GM21723 (cell line): ENCODE results near the gene CORT.
"Not testable (repeated sequence)": the region's sequence is repeated elsewhere in the genome, so short reads cannot be mapped to it uniquely, and the experiment has no call there.

ENCODE experiments used
- ATAC-seq: cut with Tn5 transposase; IDR thresholded peaks from one replicate; pipeline ENCODE4 v1.9.1; 2021; ENCODE audit warnings: mild to moderate bottlenecking, moderate library complexity; ENCODE audit not compliant: unreplicated experiment

Gene CORT, protein sequence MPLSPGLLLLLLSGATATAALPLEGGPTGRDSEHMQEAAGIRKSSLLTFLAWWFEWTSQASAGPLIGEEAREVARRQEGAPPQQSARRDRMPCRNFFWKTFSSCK

DNA sequence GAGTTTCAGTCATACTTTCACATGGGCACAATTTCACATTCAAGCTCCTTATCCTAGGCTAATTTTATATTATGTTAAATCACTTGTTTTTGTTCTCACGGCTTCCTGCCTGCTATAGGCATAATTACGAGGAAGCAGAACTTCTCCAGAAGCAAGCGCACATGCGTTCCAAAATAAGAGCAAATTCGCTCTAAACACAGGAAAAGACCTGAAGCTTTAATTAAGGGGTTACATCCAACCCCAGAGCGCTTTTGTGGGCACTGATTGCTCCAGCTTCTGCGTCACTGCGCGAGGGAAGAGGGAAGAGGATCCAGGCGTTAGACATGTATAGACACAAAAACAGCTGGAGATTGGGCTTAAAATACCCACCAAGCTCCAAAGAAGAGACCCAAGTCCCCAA lies at the start of gene CORT:
Gene CORT, plus strand, starts transcription at position 281 of the 400 bp plus-strand sequence. CDS start 193 bp downstream, outside the sequence.
- no peak for ATAC-seq

DNA sequence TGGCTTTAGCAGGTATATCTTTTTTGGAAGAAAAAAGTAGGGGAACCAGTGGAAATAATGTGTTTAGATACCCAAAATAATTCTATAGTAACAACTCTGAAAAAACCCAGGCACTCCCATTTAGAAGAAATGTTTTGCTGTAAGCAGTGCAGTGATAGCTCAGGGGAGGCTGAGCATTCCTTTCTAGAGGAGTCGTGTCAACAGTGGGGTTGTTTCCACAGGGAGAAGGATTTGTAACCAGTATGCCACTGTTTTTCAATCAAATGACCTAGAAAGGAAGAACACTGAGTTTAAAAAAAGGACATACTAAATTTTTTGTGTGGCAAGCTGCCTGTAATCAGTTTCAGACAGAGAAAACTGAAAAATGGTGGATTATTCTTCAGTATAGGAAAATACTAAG lies 48.5 kb upstream of the CORT start:
- no peak for ATAC-seq

DNA sequence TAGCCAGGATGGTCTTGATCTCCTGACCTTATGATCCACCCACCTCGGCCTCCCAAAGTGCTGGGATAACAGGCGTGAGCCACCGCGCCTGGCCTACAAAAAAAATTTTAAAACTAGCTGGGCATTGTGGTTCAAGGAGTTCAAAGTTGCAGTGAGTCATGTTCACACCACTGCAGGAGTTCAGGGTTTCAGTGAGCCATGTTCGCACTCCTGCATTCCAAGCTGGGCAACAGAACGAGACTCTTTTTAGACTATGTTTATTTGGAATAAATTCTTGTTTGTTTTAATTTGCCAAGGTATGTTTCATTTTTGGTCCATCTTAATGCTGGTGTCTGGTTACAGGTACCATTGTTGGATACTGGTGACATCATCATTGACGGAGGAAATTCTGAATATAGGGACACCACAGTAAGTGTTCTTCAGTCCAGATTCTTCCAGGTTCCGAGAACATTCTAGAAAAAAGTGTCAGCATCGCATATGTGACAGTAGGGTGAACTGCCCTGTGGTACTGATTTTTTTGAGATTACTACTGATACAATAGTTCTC lies 47.0 kb upstream of the CORT start:
- ATAC-seq: no peak

DNA sequence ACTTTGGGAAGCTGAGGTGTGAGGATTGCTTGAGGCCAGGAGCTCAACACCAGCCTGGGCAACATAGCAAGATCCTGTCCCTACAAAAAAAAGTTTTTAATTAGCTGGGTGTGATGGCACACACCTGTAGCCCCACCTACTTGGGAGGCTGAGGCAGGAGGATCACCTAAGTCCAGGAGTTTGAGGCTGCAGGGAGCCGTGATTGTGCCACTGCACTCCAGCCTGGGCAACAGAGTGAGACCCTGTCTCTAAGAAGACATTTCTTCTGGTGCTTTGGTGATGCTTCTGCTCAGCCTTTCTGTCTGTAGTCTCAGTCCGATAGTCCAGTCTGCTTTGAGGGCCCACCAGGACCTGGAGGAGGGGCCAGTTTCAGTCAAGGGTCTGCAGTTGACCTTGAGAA lies 42.6 kb upstream of the CORT start:
- ATAC-seq: no peak

DNA sequence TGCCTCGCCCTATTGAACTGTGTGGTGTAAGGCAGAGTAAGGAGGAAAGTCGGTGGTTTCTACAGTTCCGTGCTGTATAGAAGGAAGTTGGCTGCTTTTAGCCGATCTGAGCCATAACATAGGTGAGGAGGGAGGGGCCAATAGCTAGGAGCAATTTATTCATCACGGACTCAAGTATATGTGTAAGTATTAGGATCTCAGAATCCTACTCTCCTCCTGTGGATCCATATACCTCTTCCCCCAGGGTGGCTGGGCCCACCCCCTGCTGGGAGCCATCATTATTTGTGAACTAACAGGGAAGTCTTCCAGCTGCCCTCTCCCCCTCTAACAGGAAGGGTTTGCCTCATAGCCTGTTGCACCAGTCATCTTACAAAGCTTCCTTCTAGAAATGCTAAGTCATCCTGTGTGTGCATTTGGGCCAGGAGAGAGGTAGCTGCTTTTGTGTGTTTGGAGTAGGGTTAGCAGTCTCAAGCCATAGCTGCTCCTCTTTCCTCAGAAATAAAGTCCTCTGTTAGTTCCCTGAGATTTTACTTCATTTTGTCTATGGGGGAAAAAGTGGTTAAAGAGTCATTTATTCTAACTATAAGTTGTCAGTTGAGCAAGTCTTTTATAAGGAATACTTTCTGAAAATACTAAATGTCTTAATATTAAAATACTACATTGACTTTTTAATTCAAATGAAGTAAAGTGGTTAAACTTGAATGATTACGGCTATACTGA lies 34.5 kb upstream of the CORT start:
- ATAC-seq: no peak

DNA sequence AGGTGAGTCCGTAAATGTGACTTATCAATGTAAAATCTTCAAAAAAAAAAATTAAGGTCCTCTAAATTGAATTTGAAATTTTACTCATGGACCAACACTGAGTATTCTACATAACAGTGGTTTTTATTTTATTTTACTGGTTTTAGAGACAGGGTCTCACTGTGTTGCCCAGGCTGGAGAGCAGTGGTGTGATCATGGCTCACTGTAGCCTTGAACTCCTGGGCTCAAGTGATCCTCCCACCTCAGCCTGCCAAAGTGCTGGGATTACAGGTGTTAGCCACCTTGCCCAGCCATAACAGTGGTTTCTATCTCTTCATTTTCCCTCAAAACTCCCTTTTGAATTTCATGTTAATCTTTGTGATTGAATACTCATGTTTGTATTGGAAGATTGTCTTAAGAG lies 33.9 kb upstream of the CORT start:
- not testable (repeated sequence) for ATAC-seq

DNA sequence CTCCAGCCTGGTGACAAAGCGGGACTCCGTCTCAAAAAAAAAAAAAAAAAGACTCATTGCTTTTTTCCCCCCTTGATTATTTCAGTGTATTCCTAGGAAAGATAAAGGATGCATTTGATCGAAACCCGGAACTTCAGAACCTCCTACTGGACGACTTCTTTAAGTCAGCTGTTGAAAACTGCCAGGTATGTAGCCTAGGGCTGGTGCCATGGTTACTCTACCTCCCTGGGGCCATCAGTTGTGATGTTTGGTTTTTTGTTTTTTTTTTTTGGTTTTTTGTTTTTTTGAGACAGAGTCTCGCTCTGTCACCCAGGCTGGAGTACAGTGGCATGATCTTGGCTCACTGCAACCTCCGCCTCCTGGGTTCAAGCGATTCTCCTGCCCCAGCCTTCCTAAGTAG lies 31.1 kb upstream of the CORT start:
- ATAC-seq: not testable (repeated sequence)

DNA sequence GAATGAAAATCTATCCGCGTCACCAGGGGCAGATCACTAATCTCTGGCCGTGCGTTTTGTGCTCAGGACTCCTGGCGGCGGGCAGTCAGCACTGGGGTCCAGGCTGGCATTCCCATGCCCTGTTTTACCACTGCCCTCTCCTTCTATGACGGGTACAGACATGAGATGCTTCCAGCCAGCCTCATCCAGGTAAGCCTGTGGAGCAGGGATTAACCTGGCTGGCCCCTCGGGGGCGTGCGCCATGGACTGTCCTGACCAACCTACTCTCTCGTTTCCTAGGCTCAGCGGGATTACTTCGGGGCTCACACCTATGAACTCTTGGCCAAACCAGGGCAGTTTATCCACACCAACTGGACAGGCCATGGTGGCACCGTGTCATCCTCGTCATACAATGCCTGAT lies 30.5 kb upstream of the CORT start:
- ATAC-seq: no peak

DNA sequence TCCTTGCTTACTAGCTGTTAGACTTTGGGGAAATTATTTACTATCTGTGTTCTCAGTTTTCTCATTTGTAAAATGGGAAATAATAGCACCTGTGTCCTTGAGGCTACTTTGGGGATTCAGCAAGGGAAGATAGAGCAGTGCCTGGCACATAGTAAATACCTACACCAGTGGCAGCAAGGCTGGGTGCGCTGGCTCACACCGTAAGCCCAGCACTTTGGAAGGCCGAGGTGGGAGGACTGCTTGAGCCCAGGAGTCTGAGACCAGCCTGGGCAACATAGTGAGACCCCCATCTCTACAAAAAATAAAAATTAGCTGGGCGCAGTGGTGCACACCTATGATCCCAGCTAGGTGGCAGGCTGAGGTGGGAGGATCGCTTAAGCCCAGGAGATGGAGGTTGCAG lies 28.2 kb upstream of the CORT start:
- no peak for ATAC-seq

DNA sequence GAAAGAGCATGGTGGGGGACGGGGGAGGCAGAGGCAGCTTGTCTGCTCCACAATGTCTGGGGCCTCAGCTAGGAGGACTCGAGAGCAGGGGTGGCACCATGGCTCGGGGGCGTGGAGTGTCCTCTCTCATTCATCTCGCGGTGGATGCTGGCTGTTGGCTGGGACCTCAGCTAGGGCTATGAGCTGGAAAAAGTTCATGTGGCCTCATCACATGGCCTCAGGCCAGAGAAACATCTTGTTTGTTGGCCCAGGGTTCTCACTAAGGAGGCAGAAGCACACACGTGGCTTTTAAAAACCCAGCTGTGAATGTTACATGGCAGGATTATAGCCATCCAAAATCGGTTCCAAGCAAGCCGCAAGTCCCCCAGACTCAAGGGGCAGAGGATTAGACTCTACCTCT lies 25.8 kb upstream of the CORT start:
- no peak for ATAC-seq

DNA sequence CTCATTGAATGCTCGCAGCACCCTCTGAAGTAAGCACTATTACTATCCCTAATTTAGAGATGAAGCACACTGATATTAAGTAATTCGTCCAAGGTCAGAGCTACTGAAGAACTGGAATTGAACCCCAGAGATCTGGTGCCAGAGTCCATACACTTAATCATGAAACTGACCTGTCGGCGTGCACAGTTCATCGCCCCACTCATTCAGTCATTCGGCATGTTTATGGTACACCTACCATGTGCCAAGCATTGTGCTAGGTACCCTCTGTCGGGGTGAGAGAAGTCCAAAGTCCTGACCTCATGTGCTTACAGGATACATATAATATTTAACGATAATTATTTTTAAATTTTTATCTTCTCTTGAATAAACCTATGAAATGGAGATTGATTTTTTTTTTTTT lies 25.2 kb upstream of the CORT start:
- ATAC-seq: no peak

DNA sequence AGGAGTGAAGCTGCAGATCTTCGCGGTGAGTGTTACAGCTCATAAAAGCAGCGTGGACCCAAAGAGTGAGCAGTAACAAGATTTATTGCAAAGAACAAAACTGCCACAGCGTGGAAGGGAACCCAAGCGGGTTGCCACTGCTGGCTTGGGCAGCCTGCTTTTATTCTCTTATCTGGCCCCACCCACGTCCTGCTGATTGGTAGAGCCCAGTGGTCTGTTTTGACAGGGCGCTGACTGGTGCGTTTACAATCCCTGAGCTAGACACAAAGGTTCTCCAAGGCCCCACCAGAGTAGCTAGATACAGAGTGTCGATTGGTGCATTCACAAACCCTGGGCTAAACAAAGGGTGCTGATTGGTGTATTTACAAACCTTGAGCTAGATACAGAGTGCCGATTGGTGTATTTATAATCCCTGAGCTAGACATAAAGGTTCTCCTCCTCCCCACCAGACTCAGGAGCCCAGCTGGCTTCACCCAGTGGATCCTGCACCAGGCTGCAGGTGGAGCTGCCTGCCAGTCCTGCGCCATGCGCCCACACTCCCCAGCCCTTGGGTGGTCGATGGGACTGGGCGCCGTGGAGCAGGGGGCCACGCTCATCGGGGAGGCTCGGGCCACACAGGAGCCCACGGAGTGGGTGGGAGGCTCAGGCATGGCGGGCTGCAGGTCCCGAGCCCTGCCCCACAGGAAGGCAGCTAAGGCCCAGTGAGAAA lies 23.9 kb upstream of the CORT start:
- ATAC-seq: not testable (repeated sequence)

DNA sequence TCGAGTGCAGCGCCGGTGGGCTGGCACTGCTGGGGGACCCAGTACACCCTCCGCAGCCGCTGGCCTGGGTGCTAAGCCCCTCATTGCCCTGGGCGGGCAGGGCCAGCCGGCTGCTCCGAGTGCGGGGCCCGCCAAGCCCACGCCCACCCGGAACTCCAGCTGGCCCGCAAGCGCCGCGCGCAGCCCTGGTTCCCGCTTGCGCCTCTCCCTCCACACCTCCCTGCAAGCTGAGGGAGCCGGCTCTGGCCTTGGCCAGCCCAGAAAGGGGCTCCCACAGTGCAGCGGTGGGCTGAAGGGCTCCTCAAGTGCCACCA lies 23.3 kb upstream of the CORT start:
- ATAC-seq: not testable (repeated sequence)

DNA sequence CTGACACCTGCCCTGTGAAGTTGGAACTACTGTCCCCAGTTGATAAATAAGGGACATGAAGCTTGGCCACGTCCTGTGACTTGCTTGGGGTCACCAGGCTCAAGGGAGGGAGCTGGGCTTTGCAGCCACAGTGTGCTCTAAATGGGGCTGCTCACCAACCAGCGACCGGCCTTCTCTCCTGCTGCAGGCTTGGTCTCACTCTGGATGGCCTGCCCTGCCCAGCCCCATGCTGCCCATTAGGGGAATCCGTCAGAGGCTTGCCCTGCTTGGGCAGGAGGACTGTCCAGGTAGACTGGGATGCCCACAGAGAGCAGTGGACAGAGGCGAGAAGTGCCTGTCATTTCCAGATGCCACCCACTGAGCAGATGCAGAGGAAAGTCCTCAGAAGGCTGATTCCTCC lies 20.8 kb upstream of the CORT start:
- ATAC-seq: no peak

DNA sequence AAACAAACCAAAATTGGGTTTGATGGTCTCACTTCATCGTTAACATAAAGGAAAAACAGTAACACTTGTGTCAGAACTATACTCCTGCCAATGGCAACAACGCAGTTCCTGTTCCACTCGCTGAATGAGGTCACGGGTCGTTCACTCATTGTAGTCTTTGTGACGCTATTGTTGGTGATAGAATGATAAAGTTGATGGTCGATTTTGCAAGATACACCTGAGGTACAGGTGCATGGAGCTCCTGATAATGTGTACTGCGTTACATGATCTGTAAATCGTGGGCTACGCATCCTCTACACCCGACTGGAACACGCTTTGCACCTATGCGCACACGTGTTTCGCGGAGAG lies 20.0 kb upstream of the CORT start:
- peak; percentile 8 for ATAC-seq

DNA sequence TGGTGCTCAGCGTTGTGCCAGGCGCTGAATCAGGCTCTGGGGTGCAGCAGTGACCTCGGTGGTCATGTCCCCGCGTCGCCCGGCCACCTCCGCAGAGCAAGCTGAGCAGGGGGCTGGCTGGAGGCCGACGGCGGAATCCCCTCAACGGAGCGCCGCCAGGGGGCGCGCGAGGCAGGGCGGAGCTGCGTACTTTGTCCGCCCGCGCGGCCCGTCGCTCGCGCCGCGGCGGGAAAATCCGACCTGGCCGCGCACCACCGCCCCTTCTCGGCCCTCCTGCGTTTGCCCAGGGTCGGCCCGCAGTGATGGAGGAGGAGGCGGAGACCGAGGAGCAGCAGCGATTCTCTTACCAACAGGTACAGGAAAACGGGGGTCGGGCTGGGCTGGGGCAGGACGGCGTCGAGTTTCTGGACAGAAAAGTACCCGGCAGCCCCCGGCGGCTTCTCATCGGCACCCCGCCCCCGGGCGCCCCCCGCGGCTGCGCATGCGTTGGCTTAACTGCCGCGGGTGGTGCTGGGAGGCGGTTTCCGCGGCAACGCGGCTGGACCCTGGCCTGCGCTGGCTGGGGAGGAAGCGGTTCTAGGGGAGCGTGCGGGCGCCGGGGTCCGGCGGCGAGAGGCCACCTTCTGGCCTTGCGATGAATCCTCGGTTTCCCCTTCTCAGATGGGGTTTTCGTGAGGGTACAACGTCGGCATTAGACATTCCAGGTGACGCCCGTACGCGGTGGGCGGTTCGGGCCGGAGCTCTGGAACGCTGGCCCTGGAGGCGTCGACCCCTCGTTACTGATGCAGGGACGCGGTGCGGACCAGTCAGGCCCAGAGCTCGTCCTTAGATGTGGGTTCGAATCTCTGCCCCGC lies 19.4 kb upstream of the CORT start, which contains the start of gene CENPS:
Gene CENPS, plus strand, starts transcription at position 218 of the 854 bp plus-strand sequence. Its CDS starts 85 bp downstream, at position 303.
- ATAC-seq: peak; percentile 74

DNA sequence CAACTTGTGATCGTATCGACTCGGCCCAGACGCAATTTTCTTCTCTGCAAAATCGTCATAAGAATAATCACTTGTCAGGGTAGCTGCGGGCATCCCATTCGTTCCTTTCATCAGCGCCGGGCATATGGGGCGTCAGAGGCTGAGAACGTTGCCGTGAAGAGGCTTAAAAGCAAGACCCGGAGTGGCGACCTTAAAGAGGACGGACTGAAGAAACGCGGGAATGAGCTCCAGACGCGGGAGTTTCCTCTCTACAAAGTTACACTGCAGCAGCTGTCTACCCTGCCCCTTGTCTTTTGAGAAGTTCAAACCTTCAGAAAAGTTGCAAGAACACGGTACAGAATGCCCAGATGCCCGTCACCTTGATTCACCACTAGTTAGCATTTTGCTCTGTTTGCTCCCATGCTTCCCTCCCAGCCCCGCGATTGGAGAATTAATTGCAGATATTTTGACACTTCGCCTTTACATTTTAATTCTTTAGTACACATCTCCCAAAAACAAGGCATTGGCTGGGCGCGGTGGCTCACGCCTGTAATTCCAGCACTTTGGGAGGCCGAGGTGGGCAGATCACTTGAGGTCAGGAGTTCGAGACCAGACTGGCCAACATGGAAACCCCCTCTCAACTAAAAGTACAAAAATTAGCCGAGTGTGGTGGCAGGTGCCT lies 18.6 kb upstream of the CORT start:
- ATAC-seq: no peak

DNA sequence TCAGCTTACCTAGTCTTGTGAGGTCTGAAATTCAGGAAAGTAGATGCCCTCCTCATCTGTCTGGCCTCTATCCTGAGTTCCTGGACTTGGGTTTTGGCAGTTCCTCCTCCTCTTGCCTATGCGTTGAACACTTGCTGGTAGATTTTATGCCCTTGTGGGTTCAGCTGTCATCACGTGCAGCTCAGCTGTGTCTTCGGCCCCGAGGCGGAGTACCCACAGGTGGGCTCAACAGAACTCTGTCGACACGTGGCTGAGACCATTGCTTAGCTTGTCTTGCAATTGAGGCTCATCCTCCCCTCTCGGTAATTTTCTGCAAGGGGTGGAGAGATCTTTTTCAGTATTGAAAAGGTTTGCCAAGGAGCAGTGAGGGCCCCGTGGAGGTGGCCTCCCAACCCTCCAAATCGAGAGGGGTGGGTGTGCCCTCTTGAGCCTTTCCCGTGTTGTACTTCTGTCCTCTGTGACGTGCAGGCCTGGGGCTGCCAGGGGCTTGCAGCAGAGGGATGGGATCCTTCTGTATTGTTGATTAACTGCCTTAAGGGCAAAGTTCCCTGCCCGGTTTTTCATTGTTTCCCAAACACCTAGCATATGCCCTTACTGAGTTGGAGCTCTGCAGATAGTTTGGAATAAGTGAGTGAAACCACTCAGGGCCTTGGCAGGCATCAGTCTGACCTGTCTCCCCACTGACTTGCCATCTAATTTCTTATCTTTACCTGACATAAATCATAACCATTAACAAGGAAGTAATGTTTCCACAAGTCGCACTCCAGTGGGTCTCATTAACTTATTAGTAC lies 16.7 kb upstream of the CORT start:
- ATAC-seq: no peak

DNA sequence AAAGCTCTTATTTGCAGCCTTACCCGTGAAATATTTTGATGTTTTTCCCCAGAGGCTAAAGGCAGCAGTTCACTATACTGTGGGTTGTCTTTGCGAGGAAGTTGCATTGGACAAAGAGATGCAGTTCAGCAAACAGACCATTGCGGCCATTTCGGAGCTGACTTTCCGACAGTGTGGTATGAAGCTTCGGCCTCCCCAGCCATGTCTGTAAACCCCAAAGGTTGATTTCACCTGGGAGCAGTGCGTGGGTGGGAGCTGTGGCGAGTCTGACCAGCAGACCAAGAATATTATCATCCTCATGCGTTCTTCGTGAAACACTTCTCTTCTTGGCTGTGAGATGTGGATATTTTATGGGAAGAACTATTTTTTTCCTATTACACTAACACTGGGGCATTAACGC lies 16.0 kb upstream of the CORT start:
- no peak for ATAC-seq

DNA sequence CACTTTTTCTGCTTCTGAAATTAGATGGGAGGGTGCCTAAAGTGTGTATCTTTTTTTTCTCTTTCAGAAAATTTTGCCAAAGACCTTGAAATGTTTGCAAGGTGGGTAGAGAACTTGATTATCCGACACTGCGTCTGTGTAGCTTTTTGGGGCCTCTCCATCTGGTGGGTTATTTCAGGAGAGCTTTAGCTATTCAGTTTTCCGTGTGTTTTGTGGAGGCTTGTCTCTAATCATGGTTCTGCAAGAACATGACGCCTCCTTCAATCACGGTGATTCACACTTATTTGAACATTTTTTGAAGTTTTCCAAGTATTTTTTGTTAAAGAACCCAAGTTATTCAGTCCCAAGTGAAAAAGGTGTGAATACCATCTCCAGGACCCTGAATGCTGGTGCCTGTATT lies 15.2 kb upstream of the CORT start:
- no peak for ATAC-seq
